HG02938 (cell line): ENCODE data around the gene PHF13.

Experiments
- ATAC-seq: cut with Tn5 transposase; IDR thresholded peaks from one replicate; pipeline ENCODE4 v1.9.1; 2021; ENCODE audit warnings: mild to moderate bottlenecking, moderate library complexity; ENCODE audit not compliant: unreplicated experiment

Gene PHF13

GRCh38 chr1:6613361-6614018 is at the start of gene PHF13:
TSS of gene PHF13 (plus strand) at chr1:6613731. CDS start at chr1:6614067, 336 bp downstream.
- peak; percentile 91 for ATAC-seq

- ATAC-seq, result no peak
Observed at GRCh38 chr1:6569033-6569432, 44.5 kb upstream of the PHF13 start.

- ATAC-seq, result no peak
Observed at GRCh38 chr1:6570100-6570499, 43.4 kb upstream of the PHF13 start.

- no peak for ATAC-seq
Observed at GRCh38 chr1:6570987-6571386, 42.5 kb upstream of the PHF13 start.

- ATAC-seq, result no peak
Observed at GRCh38 chr1:6572653-6573383, 40.7 kb upstream of the PHF13 start.

- ATAC-seq, result no peak
Observed at GRCh38 chr1:6574025-6574620, 39.4 kb upstream of the PHF13 start.

GRCh38 chr1:6574818-6575217 is 38.7 kb upstream of the PHF13 start:
- ATAC-seq, result no peak

- ATAC-seq, result no peak
Observed at GRCh38 chr1:6577831-6578525, 35.6 kb upstream of the PHF13 start.

- no peak for ATAC-seq
Observed at GRCh38 chr1:6578624-6579373, 34.7 kb upstream of the PHF13 start.

GRCh38 chr1:6579374-6580118 is 34.0 kb upstream of the PHF13 start, which contains the start of gene ZBTB48:
TSS of gene ZBTB48 (plus strand) at chr1:6579994. CDS start at chr1:6580610, 616 bp downstream.
- peak; percentile 82 for ATAC-seq

- ATAC-seq, result peak; percentile 23
Observed at GRCh38 chr1:6580119-6580592, 33.4 kb upstream of the PHF13 start.

- ATAC-seq, result no peak
Observed at GRCh38 chr1:6580593-6581409, 32.7 kb upstream of the PHF13 start.

- ATAC-seq, result no peak
Observed at GRCh38 chr1:6581561-6582305, 31.8 kb upstream of the PHF13 start.

- ATAC-seq, result no peak
Observed at GRCh38 chr1:6582370-6582769, 31.2 kb upstream of the PHF13 start.

GRCh38 chr1:6584126-6585080 is 29.1 kb upstream of the PHF13 start:
- no peak for ATAC-seq

- ATAC-seq, result no peak
Observed at GRCh38 chr1:6585081-6585722, 28.3 kb upstream of the PHF13 start.

- no peak for ATAC-seq
Observed at GRCh38 chr1:6585841-6586240, 27.7 kb upstream of the PHF13 start.
